Stimulated activated CD4-positive, alpha-beta T cell treated with anti-CD3 and anti-CD28 coated beads, Interleukin-15, amount 100 ng/mL, for 48 hours (primary cell): ENCODE measurements around the gene CDH4.
"Not testable (repeated sequence)": the region's sequence is repeated elsewhere in the genome, so short reads cannot be mapped to it uniquely, and the experiment has no call there.

ENCODE experiments used
- DNase-seq, 2 donors: peaks; one replicate each; pipeline ENCODE4 v3.0.0-alpha.2; 2020; ENCODE audit warnings: low read depth in 2 of 2

Gene CDH4

GRCh38 chr20:61846074-61846473, 594.0 kb downstream of the CDH4 start:
- DNase-seq: no peak

- DNase-seq: no peak
Measured at GRCh38 chr20:61846741-61847419, 594.8 kb downstream of the CDH4 start.

GRCh38 chr20:61847420-61847748, 595.3 kb downstream of the CDH4 start:
- no peak for DNase-seq

- DNase-seq: no peak
Measured at GRCh38 chr20:61847986-61848385, 595.9 kb downstream of the CDH4 start.

GRCh38 chr20:61848851-61849250, 596.8 kb downstream of the CDH4 start:
- DNase-seq: no peak

- DNase-seq: no peak
Measured at GRCh38 chr20:61849376-61849775, 597.3 kb downstream of the CDH4 start.

- no peak for DNase-seq
Measured at GRCh38 chr20:61849822-61850221, 597.8 kb downstream of the CDH4 start.

- DNase-seq: no peak
Measured at GRCh38 chr20:61850457-61850856, 598.4 kb downstream of the CDH4 start.

- DNase-seq: no peak
Measured at GRCh38 chr20:61850926-61851900, 599.2 kb downstream of the CDH4 start.

- DNase-seq: no peak
Measured at GRCh38 chr20:61852268-61853072, 600.4 kb downstream of the CDH4 start.

GRCh38 chr20:61853073-61854005, 601.3 kb downstream of the CDH4 start:
- DNase-seq: no peak

- DNase-seq: not testable (repeated sequence)
Measured at GRCh38 chr20:61854538-61854937, 602.5 kb downstream of the CDH4 start.

- DNase-seq: no peak
Measured at GRCh38 chr20:61855286-61855685, 603.2 kb downstream of the CDH4 start.

GRCh38 chr20:61856626-61857413, 604.8 kb downstream of the CDH4 start:
- no peak for DNase-seq

- DNase-seq: no peak
Measured at GRCh38 chr20:61857414-61857775, 605.3 kb downstream of the CDH4 start.

GRCh38 chr20:61857884-61858283, 605.8 kb downstream of the CDH4 start:
- DNase-seq: no peak

- no peak for DNase-seq
Measured at GRCh38 chr20:61859767-61860166, 607.7 kb downstream of the CDH4 start.

- DNase-seq: no peak
Measured at GRCh38 chr20:61860260-61860987, 608.4 kb downstream of the CDH4 start.

- no peak for DNase-seq
Measured at GRCh38 chr20:61861054-61861841, 609.2 kb downstream of the CDH4 start.
